Uterus (tissue), 4 donors: ENCODE results near the gene AKAP17A. TPM values are rescaled to one million over a fixed set of nuclear protein-coding genes. Genes with fewer than 3 reads are reported as not detected.

Experiments
- DNase-seq, 2 donors: peaks; one replicate each; pipeline ENCODE4 v3.0.0-alpha.2; 2019 to 2020
- H3K27ac ChIP-seq, 2 donors: fragments of 200-600 bp; sonication (generic); 1 replicate in 1 of 2; 2 replicates in 1 of 2; pipeline ENCODE4 v1.5.1; 2016 to 2018
- H3K27me3 ChIP-seq, 2 donors: fragments of 200-600 bp; sonication (generic); one replicate each; pipeline ENCODE4 v1.5.1; 2018 to 2019; ENCODE audit warnings: control low read depth in 1 of 2
- H3K36me3 ChIP-seq, 2 donors: fragments of 200-600 bp; sonication (generic); one replicate each; pipeline ENCODE4 v1.5.1; 2019; ENCODE audit warnings: control low read depth in 1 of 2
- H3K4me1 ChIP-seq, 2 donors: fragments of 200-600 bp; sonication (generic); one replicate each; pipeline ENCODE4 v1.5.1; 2018 to 2019; ENCODE audit warnings: control low read depth in 1 of 2
- H3K4me3 ChIP-seq, 2 donors: fragments of 200-600 bp; sonication (generic); 1 replicate in 1 of 2; 2 replicates in 1 of 2; pipeline ENCODE4 v1.5.1; 2018 to 2019; ENCODE audit warnings: mild to moderate bottlenecking in 1 of 2
- H3K9me3 ChIP-seq, 2 donors: fragments of 200-600 bp; sonication (generic); one replicate each; pipeline ENCODE4 v1.5.1; 2019; ENCODE audit warnings: control low read depth in 1 of 2
- CTCF ChIP-seq, 4 experiments: fragments of 200-600 bp in 2 of 4; fragments of 450-650 bp in 2 of 4; sonication (generic) in 2 of 4; IDR thresholded peaks; one replicate each; pipeline ENCODE4 v1.5.1; 2016 to 2019; ENCODE audit warnings: antibody characterized with exemption in 4 of 4, mild to moderate bottlenecking in 2 of 4, moderate library complexity in 1 of 4
- POLR2A ChIP-seq, 2 donors: fragments of 450-650 bp; IDR thresholded peaks; one replicate each; pipeline ENCODE4 v1.6.1; 2016; ENCODE audit warnings: antibody characterized with exemption in 2 of 2, mild to moderate bottlenecking in 1 of 2, moderate library complexity in 1 of 2
- intact Hi-C: fragments of 100-400 bp; cut with DNase I; formaldehyde crosslinking; loops from one replicate; pipeline ENCODE4 v1.15.1; 2023; ENCODE audit warnings: low total_unique reads
- total RNA-seq, 4 donors: library from RNA; depleted of rRNA in 3 of 4; stranded (reverse); fragments of >200 nt in 3 of 4; gene quantifications; one replicate each; pipeline versions ENCODE4 v1.1.0 to v1.2.4, GENCODE V29; 2014 to 2023
- donor health status: DM: yes; HTN: yes; CAD: no.

AKAP17A gene
- total RNA-seq, 4 donors from 2014 or later: 21.5 to 52.9 (median 29.6) TPM

- Histone ChIP-seq H3K4me3 (no peak overlapping the region), H3K4me1 (no peaks in the 10 kb centered on the region), H3K36me3 (no peaks in the 10 kb centered on the region), H3K9me3 (no peaks in the 10 kb centered on the region), H3K27ac (no peak overlapping the region), H3K27me3 (no peaks in the 10 kb centered on the region)
- intact Hi-C loops: no loop called here
- TF ChIP-seq CTCF (IDR thresholded peaks at IDR 0.05) (no peak), POLR2A (IDR thresholded peaks at IDR 0.05) (no peak)
- DNase-seq: no peak
Measured at GRCh38 chrX:1595711-1596060, 4.3 kb downstream of the AKAP17A start.

- intact Hi-C loops: no loop called here
- Histone ChIP-seq H3K4me1 (no peaks in the 10 kb centered on the region), H3K9me3 (no peaks in the 10 kb centered on the region), H3K36me3 (no peaks in the 10 kb centered on the region), H3K4me3 (no peak overlapping the region), H3K27me3 (no peaks in the 10 kb centered on the region), H3K27ac (no peak overlapping the region)
- TF ChIP-seq POLR2A (IDR thresholded peaks at IDR 0.05): no peak
- no peak for TF ChIP-seq CTCF (IDR thresholded peaks at IDR 0.05)
- DNase-seq: no peak
Measured at GRCh38 chrX:1596676-1597344, 5.4 kb downstream of the AKAP17A start.

- DNase-seq: no peak
- H3K9me3 ChIP-seq: no peaks in the 10 kb centered on the region
- H3K27ac ChIP-seq: no peak overlapping the region
- H3K36me3 ChIP-seq: no peaks in the 10 kb centered on the region
- TF ChIP-seq POLR2A (IDR thresholded peaks at IDR 0.05) (no peak), CTCF (IDR thresholded peaks at IDR 0.05) (no peak)
- H3K4me3 ChIP-seq: no peak overlapping the region
- intact Hi-C loops: no loop called here
- H3K27me3 ChIP-seq: no peaks in the 10 kb centered on the region
- H3K4me1 ChIP-seq: no peaks in the 10 kb centered on the region
Measured at GRCh38 chrX:1597345-1598020, 6.1 kb downstream of the AKAP17A start.

GRCh38 chrX:1598021-1598875 is 6.8 kb downstream of the AKAP17A start:
- Histone ChIP-seq H3K36me3 (no peaks in the 10 kb centered on the region), H3K4me3 (no peak overlapping the region), H3K9me3 (no peaks in the 10 kb centered on the region), H3K27ac (no peak overlapping the region), H3K27me3 (no peaks in the 10 kb centered on the region), H3K4me1 (no peaks in the 10 kb centered on the region)
- TF ChIP-seq CTCF (IDR thresholded peaks at IDR 0.05) (no peak), POLR2A (IDR thresholded peaks at IDR 0.05) (no peak)
- no peak for DNase-seq
- intact Hi-C loops: no loop called here
